Trophoblast cell (in vitro differentiated cells and primary cell): ENCODE data around the gene PPM1A.
A peak's percentile ranks its signal among the peaks of the same experiment; 100 is the strongest.

Source experiments
- DNase-seq, 2 donors: peaks; one replicate each; pipeline ENCODE4 v3.0.0-alpha.2; 2016
- H2AFZ ChIP-seq: 2 replicates; pipeline ENCODE4 v1.6.1; 2013; ENCODE audit warnings: low read length, moderate library complexity, mild to moderate bottlenecking; ENCODE audit not compliant: insufficient read depth, poor library complexity
- H2AK5ac ChIP-seq: 2 replicates; pipeline ENCODE4 v1.6.1; 2013; ENCODE audit warnings: mild to moderate bottlenecking, low read length
- H2BK120ac ChIP-seq: 2 replicates; pipeline ENCODE4 v1.6.1; 2013; ENCODE audit warnings: low read length, mild to moderate bottlenecking, moderate library complexity; ENCODE audit not compliant: insufficient read depth, poor library complexity
- H2BK12ac ChIP-seq: 2 replicates; pipeline ENCODE4 v1.6.1; 2013; ENCODE audit warnings: mild to moderate bottlenecking, low read length, moderate library complexity
- H2BK5ac ChIP-seq: 2 replicates; pipeline ENCODE4 v1.6.1; 2013; ENCODE audit warnings: low read length, low read depth, moderate library complexity, mild to moderate bottlenecking; ENCODE audit not compliant: poor library complexity
- H3K14ac ChIP-seq: 2 replicates; pipeline ENCODE4 v1.6.1; 2013; ENCODE audit warnings: mild to moderate bottlenecking, low read length
- H3K18ac ChIP-seq: 2 replicates; pipeline ENCODE4 v1.6.1; 2013; ENCODE audit warnings: mild to moderate bottlenecking, low read length
- H3K23ac ChIP-seq: 2 replicates; pipeline ENCODE4 v1.6.1; 2013; ENCODE audit warnings: low read length
- H3K27ac ChIP-seq: 2 replicates; pipeline ENCODE4 v1.5.1; 2013; ENCODE audit warnings: low read depth, mild to moderate bottlenecking, inconsistent platforms, low read length, moderate library complexity
- H3K27me3 ChIP-seq: 2 replicates; pipeline ENCODE4 v1.6.1; 2013; ENCODE audit warnings: inconsistent platforms, mild to moderate bottlenecking, low read length, moderate library complexity; ENCODE audit not compliant: insufficient read depth
- H3K36me3 ChIP-seq, 2 experiments: 1 replicate in 1 of 2; 2 replicates in 1 of 2; pipeline ENCODE4 v1.6.1; 2013; ENCODE audit warnings: low read length in 2 of 2, mild to moderate bottlenecking in 2 of 2, moderate library complexity in 1 of 2; ENCODE audit not compliant: insufficient read depth in 2 of 2, control insufficient read depth in 1 of 2
- H3K4ac ChIP-seq: 2 replicates; pipeline ENCODE4 v1.6.1; 2013; ENCODE audit warnings: low read depth, mild to moderate bottlenecking, low read length, moderate library complexity
- H3K4me1 ChIP-seq, 2 experiments: 1 replicate in 1 of 2; 2 replicates in 1 of 2; pipeline ENCODE4 v1.6.1; 2013; ENCODE audit warnings: low read length in 2 of 2, mild to moderate bottlenecking in 2 of 2, moderate library complexity in 1 of 2; ENCODE audit not compliant: insufficient read depth in 2 of 2, control insufficient read depth in 1 of 2
- H3K4me2 ChIP-seq: 2 replicates; pipeline ENCODE4 v1.6.1; 2013; ENCODE audit warnings: inconsistent platforms, mild to moderate bottlenecking, low read length, moderate library complexity
- H3K4me3 ChIP-seq: 2 replicates; pipeline ENCODE4 v1.5.1; 2013; ENCODE audit warnings: mild to moderate bottlenecking, low read depth, low read length, inconsistent platforms
- H3K79me1 ChIP-seq: one replicate; pipeline ENCODE4 v1.6.1; 2013; ENCODE audit warnings: low read length
- H3K79me2 ChIP-seq: 2 replicates; pipeline ENCODE4 v1.6.1; 2013; ENCODE audit warnings: low read length, mild to moderate bottlenecking; ENCODE audit not compliant: control insufficient read depth, insufficient read depth, poor library complexity
- H3K9ac ChIP-seq: 2 replicates; pipeline ENCODE4 v1.6.1; 2013; ENCODE audit warnings: mild to moderate bottlenecking, low read length
- H3K9me3 ChIP-seq: 2 replicates; pipeline ENCODE4 v1.6.1; 2013; ENCODE audit warnings: low read depth, mild to moderate bottlenecking, control low read depth, inconsistent platforms, low read length; ENCODE audit not compliant: insufficient read depth
- H4K12ac ChIP-seq: 2 replicates; pipeline ENCODE4 v1.6.1; 2013; ENCODE audit warnings: low read depth, mild to moderate bottlenecking, low read length, moderate library complexity
- H4K8ac ChIP-seq: 2 replicates; pipeline ENCODE4 v1.6.1; 2013; ENCODE audit warnings: low read depth, mild to moderate bottlenecking, low read length, moderate library complexity
- H4K91ac ChIP-seq: one replicate; pipeline ENCODE4 v1.6.1; 2013; ENCODE audit warnings: low read depth, mild to moderate bottlenecking, low read length, moderate library complexity
- WGBS: extraction: QIAGEN DNeasy Blood & Tissue Kit; methylation state at CpG from one replicate; pipeline ENCODE4 v1.1.7; 2013; ENCODE audit warnings: missing lambda C conversion rate; ENCODE audit not compliant: insufficient read length, insufficient coverage; ENCODE audit errors: extremely low coverage; 5-methylcytosine and 5-hydroxymethylcytosine counted together

Gene PPM1A

GRCh38 chr14:60250257-60251035 lies 1.4 kb downstream of the PPM1A start:
- no peak overlapping the region for H3K4ac ChIP-seq
- peaks cover 8% of the 10 kb centered on the region for H3K79me2 ChIP-seq
- no peak overlapping the region for H2BK12ac ChIP-seq
- peak overlapping the region; percentile 26 for H3K4me3 ChIP-seq
- no peak overlapping the region for H2AK5ac ChIP-seq
- peaks cover 0 to 4% of the 10 kb centered on the region in 2 experiments for H3K4me1 ChIP-seq
- no peaks in the 10 kb centered on the region for H3K36me3 ChIP-seq
- no peak overlapping the region for H4K91ac ChIP-seq
- no peak overlapping the region for H2BK120ac ChIP-seq
- no peak overlapping the region for H2BK5ac ChIP-seq
- H3K27ac ChIP-seq: peak overlapping the region; percentile 97
- H3K9ac ChIP-seq: peak overlapping the region; percentile 87
- no peaks in the 10 kb centered on the region for H3K9me3 ChIP-seq
- peak overlapping the region; percentile 58 for H3K4me2 ChIP-seq
- no CpG with 5 or more reads among the region's 9 CpGs for WGBS
- no peaks in the 10 kb centered on the region for H3K27me3 ChIP-seq
- H3K18ac ChIP-seq: no peak overlapping the region
- no peak overlapping the region for H4K8ac ChIP-seq
- H2AFZ ChIP-seq: no peak overlapping the region
- no peak overlapping the region for H4K12ac ChIP-seq
- no peak overlapping the region for H3K23ac ChIP-seq
- no peak overlapping the region for H3K14ac ChIP-seq
- DNase-seq: peak in 1 of 2 donors; percentile 28
- peaks cover 12% of the 10 kb centered on the region for H3K79me1 ChIP-seq

- no peak for DNase-seq
- no peak overlapping the region for H3K23ac ChIP-seq
- no peaks in the 10 kb centered on the region for H3K9me3 ChIP-seq
- no peak overlapping the region for H3K27ac ChIP-seq
- H2BK120ac ChIP-seq: no peak overlapping the region
- no peak overlapping the region for H3K9ac ChIP-seq
- no peak overlapping the region for H2BK5ac ChIP-seq
- H2AK5ac ChIP-seq: no peak overlapping the region
- peaks cover 0 to 4% of the 10 kb centered on the region in 2 experiments for H3K4me1 ChIP-seq
- H2BK12ac ChIP-seq: no peak overlapping the region
- no CpG with 5 or more reads among the region's 1 CpG for WGBS
- no peak overlapping the region for H4K12ac ChIP-seq
- no peak overlapping the region for H4K91ac ChIP-seq
- H3K4me3 ChIP-seq: no peak overlapping the region
- peaks cover 12% of the 10 kb centered on the region for H3K79me1 ChIP-seq
- H3K4ac ChIP-seq: peak overlapping the region; percentile 79
- H3K79me2 ChIP-seq: peaks cover 8% of the 10 kb centered on the region
- H3K14ac ChIP-seq: no peak overlapping the region
- H4K8ac ChIP-seq: no peak overlapping the region
- H3K18ac ChIP-seq: no peak overlapping the region
- no peaks in the 10 kb centered on the region for H3K36me3 ChIP-seq
- no peaks in the 10 kb centered on the region for H3K27me3 ChIP-seq
- H2AFZ ChIP-seq: no peak overlapping the region
- no peak overlapping the region for H3K4me2 ChIP-seq
Measured at GRCh38 chr14:60251877-60252276, 2.9 kb downstream of the PPM1A start.

- DNase-seq: no peak
- Histone ChIP-seq H3K9me3 (no peaks in the 10 kb centered on the region), H2AK5ac (no peak overlapping the region), H4K91ac (no peak overlapping the region), H3K4ac (no peak overlapping the region), H4K8ac (no peak overlapping the region), H3K27me3 (no peaks in the 10 kb centered on the region), H3K23ac (no peak overlapping the region), H3K4me2 (no peak overlapping the region), H2BK5ac (no peak overlapping the region), H3K18ac (no peak overlapping the region), H2BK12ac (no peak overlapping the region), H3K79me1 (peaks cover 12% of the 10 kb centered on the region), H3K79me2 (peaks cover 8% of the 10 kb centered on the region), H3K4me1 (peaks cover 0 to 4% of the 10 kb centered on the region in 2 experiments), H3K9ac (no peak overlapping the region), H4K12ac (no peak overlapping the region), H3K36me3 (no peaks in the 10 kb centered on the region), H2AFZ (no peak overlapping the region), H3K27ac (no peak overlapping the region), H3K4me3 (no peak overlapping the region), H2BK120ac (no peak overlapping the region), H3K14ac (no peak overlapping the region)
- WGBS: no CpG with 5 or more reads among the region's 2 CpGs
Measured at GRCh38 chr14:60252630-60253029, 3.6 kb downstream of the PPM1A start.

GRCh38 chr14:60253649-60254048 lies 4.6 kb downstream of the PPM1A start:
- H3K23ac ChIP-seq: no peak overlapping the region
- no peak overlapping the region for H2BK120ac ChIP-seq
- no CpG with 5 or more reads among the region's 3 CpGs for WGBS

More at GRCh38 chr14:60253649-60254048, 4.6 kb downstream of the PPM1A start:
- Histone ChIP-seq H3K27ac (no peak overlapping the region), H3K79me2 (peaks cover 5% of the 10 kb centered on the region), H2BK12ac (no peak overlapping the region), H3K9ac (no peak overlapping the region), H3K4me1 (peaks cover 0 to 1% of the 10 kb centered on the region in 2 experiments), H3K79me1 (peaks cover 8% of the 10 kb centered on the region), H3K18ac (no peak overlapping the region), H4K8ac (no peak overlapping the region), H3K36me3 (no peaks in the 10 kb centered on the region), H3K4me3 (no peak overlapping the region), H4K91ac (no peak overlapping the region), H2BK5ac (no peak overlapping the region), H3K4ac (no peak overlapping the region), H2AFZ (no peak overlapping the region), H4K12ac (no peak overlapping the region), H3K14ac (no peak overlapping the region), H3K9me3 (no peaks in the 10 kb centered on the region), H3K4me2 (no peak overlapping the region), H3K27me3 (no peaks in the 10 kb centered on the region), H2AK5ac (no peak overlapping the region)
- DNase-seq: no peak
